GM13977 (cell line): ENCODE measurements around the gene SNX1.
"Not testable (repeated sequence)": the region's sequence is repeated elsewhere in the genome, so short reads cannot be mapped to it uniquely, and the experiment has no call there.

Experiments used
- DNase-seq: peaks from one replicate; pipeline ENCODE4 v3.0.0; 2012; ENCODE audit warnings: low spot score
- CTCF ChIP-seq: IDR thresholded peaks from 2 replicates; pipeline ENCODE4 v1.5.1; 2012; ENCODE audit warnings: mild to moderate bottlenecking, control low read depth; ENCODE audit not compliant: insufficient read depth; ENCODE audit errors: extremely low read depth, missing control alignments
- in situ Hi-C: fragments of 300-500 bp; cut with MboI; formaldehyde crosslinking; loops from one replicate; pipeline ENCODE4 v1.12.0; 2022; ENCODE audit warnings: low sequenced_read_pairs, low pct_unique_long_range_greater_than_20kb, mixed read lengths, inconsistent platforms; ENCODE audit not compliant: unreplicated experiment

SNX1 gene

DNA sequence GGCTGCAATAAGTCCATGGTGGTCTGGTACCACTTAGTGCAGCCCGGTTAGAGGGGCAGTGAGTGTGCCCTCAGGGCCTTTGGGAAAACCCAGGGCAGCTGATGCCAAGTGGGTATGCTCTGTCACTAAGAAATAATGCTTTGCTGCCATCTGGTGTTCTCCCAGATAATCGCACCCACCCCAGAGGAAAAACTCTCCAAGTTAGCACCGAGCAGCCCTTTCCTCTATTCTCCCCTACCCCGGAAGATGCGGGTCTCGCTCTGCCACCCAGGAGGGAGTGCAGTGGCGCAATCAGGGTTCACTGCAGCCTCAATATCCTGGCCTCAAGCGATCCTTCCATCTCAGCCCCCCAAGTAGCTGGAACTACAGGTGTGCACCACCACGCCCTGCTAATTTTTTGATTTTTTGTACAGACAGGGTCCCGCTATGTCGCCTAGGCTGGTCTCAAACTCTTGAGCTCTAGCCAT is 28.2 kb upstream of the SNX1 start:
- in situ Hi-C loops = loop anchor here (25.0 kb wide), 3 partner anchors 305 to 605 kb away; no protein-coding TSS in a partner anchor
- peak; percentile 74 for TF ChIP-seq CTCF
- peak; percentile 70 for DNase-seq

- no peak for DNase-seq
- TF ChIP-seq CTCF = no peak
- in situ Hi-C loops = loop anchor here (25.0 kb wide), 3 partner anchors 306 to 606 kb away; no protein-coding TSS in a partner anchor
Observed at GRCh38 chr15:64068133-64068532, 27.6 kb upstream of the SNX1 start.

- in situ Hi-C loops = loop anchor here (25.0 kb wide), 3 partner anchors 308 to 608 kb away; no protein-coding TSS in a partner anchor
- no peak for DNase-seq
- TF ChIP-seq CTCF = no peak
Observed at GRCh38 chr15:64070106-64070505, 25.7 kb upstream of the SNX1 start.

DNA sequence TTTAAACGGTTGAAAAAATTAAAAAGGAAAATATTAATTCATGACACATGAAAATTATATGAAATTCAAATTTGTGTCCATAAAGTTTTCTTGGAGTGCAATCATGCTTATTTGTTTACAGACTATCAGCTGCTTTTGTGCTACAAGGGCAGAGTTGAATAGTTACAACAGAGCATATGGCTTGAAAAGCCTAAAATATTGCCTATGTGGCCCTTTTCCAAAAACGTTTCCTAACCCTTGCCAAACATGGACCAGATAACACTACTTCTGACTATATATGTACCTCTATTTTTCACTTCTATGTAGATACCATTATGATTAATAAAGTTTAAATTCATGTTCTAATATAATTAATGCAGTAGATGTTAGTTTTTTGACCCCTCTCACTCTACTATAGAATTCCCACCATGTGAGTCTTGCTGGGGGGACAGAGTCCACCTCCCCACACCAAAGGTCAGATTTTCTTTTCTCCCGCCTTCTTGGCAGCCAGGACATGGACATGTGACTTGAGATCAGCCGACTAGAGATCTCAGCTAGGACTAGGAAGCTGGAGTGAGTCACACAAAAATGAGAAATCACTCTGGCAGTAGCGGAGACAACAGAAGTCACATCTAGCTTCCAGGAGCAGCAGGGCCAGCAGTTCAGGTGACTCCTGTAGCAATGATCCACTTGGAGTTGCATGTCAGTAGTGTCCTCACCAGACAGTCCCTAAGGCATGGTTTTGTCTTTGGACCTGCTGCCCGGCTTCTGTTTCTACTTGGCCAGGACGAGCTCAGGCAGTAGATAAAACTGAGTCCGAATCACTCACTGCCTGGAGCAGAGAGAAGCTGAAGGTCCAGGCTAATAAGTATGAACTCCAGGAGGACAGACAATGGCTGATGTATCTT is 24.6 kb upstream of the SNX1 start:
- TF ChIP-seq CTCF = no peak

DNA sequence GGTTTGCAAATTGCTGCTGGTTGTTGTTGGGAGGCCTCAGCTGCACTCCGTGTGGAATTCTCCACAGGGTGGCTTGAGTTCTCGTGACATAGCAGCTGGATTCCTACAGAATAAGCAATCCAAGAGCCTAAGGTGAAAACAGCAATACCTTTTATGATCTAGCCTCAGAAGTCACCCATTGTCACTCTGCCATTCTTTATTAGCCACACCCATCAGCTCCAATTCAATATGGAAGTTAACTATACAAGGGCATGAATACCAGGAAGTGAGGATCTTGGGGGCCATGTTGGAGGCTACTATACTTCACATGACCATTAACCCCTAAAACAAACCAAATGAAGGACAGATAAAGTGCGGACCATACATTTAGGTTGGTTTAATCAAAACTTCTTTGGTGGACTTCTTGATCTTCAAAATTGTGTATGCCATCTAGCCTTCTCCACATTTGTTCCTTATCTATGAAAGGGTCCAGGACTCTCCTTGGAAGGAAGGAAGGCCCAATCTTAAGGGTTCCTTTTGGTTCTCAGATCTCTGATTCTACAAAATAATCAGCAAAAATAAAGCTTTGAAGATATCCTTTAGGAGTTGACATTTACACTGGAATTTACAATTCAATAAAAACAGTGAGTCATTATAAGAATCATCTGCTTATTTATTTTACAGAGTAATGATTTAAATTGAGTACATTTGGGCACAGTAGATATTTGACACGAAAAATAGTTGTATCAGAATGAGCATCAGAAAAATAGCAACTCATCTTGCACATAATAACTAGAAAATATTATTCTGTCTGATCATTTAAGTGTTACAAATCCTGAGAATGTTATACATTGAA is 23.6 kb upstream of the SNX1 start:
- in situ Hi-C loops = loop anchor here (25.0 kb wide), 3 partner anchors 310 to 610 kb away; no protein-coding TSS in a partner anchor
- no peak for TF ChIP-seq CTCF
- no peak for DNase-seq

More for the DNA sequence above, 24.6 kb upstream of the SNX1 start:
- no peak for DNase-seq
- in situ Hi-C loops = loop anchor here (25.0 kb wide), 3 partner anchors 309 to 609 kb away; no protein-coding TSS in a partner anchor

GRCh38 chr15:64072812-64073211 is 23.0 kb upstream of the SNX1 start:
- in situ Hi-C loops = loop anchor here (25.0 kb wide), 3 partner anchors 311 to 611 kb away; no protein-coding TSS in a partner anchor
- DNase-seq = no peak
- no peak for TF ChIP-seq CTCF

DNA sequence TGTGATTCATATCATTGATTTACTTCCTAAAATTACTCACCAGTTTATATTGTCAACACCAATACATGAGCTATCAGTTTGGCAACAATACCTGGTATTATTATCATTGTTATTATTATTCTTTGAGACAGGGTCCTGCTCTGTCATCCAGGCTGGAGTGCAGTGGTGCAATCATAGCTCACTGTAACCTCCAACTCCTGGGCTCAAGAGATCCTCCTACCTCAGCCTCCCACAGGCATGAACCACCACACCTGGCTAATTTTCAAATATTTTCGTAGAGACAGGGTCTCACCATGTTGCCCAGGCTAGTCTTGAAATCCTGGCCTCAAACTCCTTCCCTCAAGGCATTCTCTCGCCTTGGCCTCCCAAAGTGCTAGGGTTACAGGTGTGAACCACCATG is 22.3 kb upstream of the SNX1 start:
- not testable (repeated sequence) for DNase-seq
- in situ Hi-C loops = loop anchor here (25.0 kb wide), 3 partner anchors 311 to 611 kb away; no protein-coding TSS in a partner anchor
